Natural killer cell (primary cell): ENCODE data around the gene UBA7. TPM values are rescaled to one million over a fixed set of nuclear protein-coding genes. Genes with fewer than 3 reads are reported as not detected.
"Not testable (repeated sequence)": the region's sequence is repeated elsewhere in the genome, so short reads cannot be mapped to it uniquely, and the experiment has no call there.

Experiments used
- ATAC-seq, 3 donors: fragments of 150-1000 bp in 2 of 3; fragments of 200-7000 bp in 1 of 3; cut with Tn5 transposase; 1 replicate in 1 of 3; 2 replicates in 2 of 3; pipeline ENCODE4 v1.10.0; 2021; ENCODE audit warnings: mild to moderate bottlenecking in 2 of 3, moderate library complexity in 2 of 3
- DNase-seq, 2 donors: peaks; one replicate each; pipeline versions ENCODE4 v3.0.0 to v3.0.0-alpha.2; 2013 to 2021; ENCODE audit warnings: mixed read lengths in 1 of 2
- H3K27ac ChIP-seq: one replicate; pipeline ENCODE4 v1.5.1; 2013; ENCODE audit warnings: mild to moderate bottlenecking, low read length
- H3K27me3 ChIP-seq: one replicate; pipeline ENCODE4 v1.6.1; 2013; ENCODE audit warnings: low read length; ENCODE audit not compliant: control insufficient read depth, insufficient read depth
- H3K36me3 ChIP-seq: one replicate; pipeline ENCODE4 v1.6.1; 2013; ENCODE audit warnings: low read length; ENCODE audit not compliant: control insufficient read depth, insufficient read depth
- H3K4me1 ChIP-seq: one replicate; pipeline ENCODE4 v1.6.1; 2013; ENCODE audit warnings: low read length; ENCODE audit not compliant: control insufficient read depth, insufficient read depth
- H3K4me3 ChIP-seq: one replicate; pipeline ENCODE4 v1.5.1; 2013; ENCODE audit warnings: low read length
- H3K9me3 ChIP-seq: one replicate; pipeline ENCODE4 v1.6.1; 2013; ENCODE audit warnings: low read length; ENCODE audit not compliant: control insufficient read depth, insufficient read depth
- H3K27ac Mint-ChIP-seq, 2 donors: one replicate each; pipeline ENCODE4 v1.8.0; 2022; ENCODE audit warnings: mild to moderate bottlenecking in 2 of 2, mixed read lengths in 2 of 2, moderate library complexity in 1 of 2
- H3K27me3 Mint-ChIP-seq, 2 donors: one replicate each; pipeline ENCODE4 v1.8.0; 2022; ENCODE audit warnings: low read depth in 2 of 2, mixed read lengths in 2 of 2
- H3K36me3 Mint-ChIP-seq: one replicate; pipeline ENCODE4 v1.8.0; 2022; ENCODE audit warnings: mixed read lengths
- H3K4me1 Mint-ChIP-seq, 2 donors: one replicate each; pipeline ENCODE4 v1.8.0; 2022; ENCODE audit warnings: mixed read lengths in 2 of 2
- H3K4me3 Mint-ChIP-seq: one replicate; pipeline ENCODE4 v1.8.0; 2022; ENCODE audit warnings: mild to moderate bottlenecking, moderate library complexity, mixed read lengths
- H3K9me3 Mint-ChIP-seq, 2 donors: one replicate each; pipeline ENCODE4 v1.8.0; 2022; ENCODE audit warnings: mixed read lengths in 2 of 2
- CTCF ChIP-seq: fragments of 200-600 bp; IDR thresholded peaks from one replicate; pipeline ENCODE4 v1.8.0; 2022; ENCODE audit warnings: antibody characterized with exemption
- WGBS: methylation state at CpG from one replicate; pipeline ENCODE4 v1.1.7; 2013; ENCODE audit warnings: missing lambda C conversion rate; ENCODE audit not compliant: insufficient coverage; 5-methylcytosine and 5-hydroxymethylcytosine counted together
- intact Hi-C: fragments of 100-400 bp; cut with micrococcal nuclease; formaldehyde crosslinking; loops from one replicate; pipeline ENCODE4 v1.14.2; 2022
- total RNA-seq, 4 donors: library from RNA; stranded (reverse); fragments of 120-200 nt in 1 of 4; gene quantifications; one replicate each; pipeline versions ENCODE4 v1.2.3 to v1.2.4, GENCODE V29; 2013 to 2022

The UBA7 gene
- total RNA-seq, 3 donors from 2014 or later (not counting 1 experiment from before 2014, with no cell fraction given) = 283 to 358 (median 336) TPM

DNA sequence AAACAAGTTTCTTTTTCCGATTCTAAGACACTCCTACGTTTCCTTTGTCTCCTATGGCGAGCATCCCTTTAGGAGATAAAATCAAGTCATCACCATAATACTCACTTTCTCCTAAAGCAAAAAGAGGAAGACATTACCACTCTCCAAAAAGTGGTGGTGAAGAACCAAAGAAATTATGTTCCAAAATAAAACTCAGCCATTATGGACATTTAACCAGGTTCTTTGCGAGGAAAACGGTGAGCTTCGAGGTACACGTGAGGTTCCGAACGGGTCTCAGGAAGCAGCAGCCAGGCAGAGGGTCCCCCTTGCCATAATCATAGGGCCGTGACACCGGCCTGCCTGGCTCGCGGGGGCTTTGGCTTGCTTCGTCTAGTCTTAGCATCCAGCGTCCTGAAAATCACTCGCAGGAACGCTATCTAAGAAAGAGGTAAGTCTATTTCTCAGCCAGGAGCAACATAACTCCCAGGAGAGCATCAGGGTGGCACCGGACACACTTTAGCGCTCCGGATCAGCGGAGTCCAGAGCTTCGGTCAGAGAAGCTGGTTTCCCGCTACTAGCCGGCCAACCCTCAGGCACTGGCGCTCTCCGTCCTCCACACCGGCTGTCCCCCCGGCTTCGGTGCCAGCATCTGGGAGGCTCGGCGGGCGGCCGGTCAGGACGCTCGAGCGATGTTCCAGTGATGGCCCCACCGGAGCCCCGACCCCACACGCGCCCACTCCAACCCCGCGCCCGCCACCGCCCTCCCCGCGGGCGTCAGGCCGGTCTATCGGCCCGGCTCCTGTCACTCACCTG lies 28.0 kb downstream of the UBA7 start:
- peaks cover 35% of the 10 kb centered on the region for H3K4me1 ChIP-seq
- DNase-seq (peak in 1 of 2 donors; percentile 60), ATAC-seq (peak; percentile 31 to 50 (median 34))
- H3K27ac Mint-ChIP-seq = peak overlapping the region; percentile 97 to 98
- peak overlapping the region; percentile 87 for H3K4me3 Mint-ChIP-seq
- H3K9me3 ChIP-seq = no peaks in the 10 kb centered on the region
- 2% methylated on average over 50 of the region's 50 CpGs for WGBS
- H3K27me3 Mint-ChIP-seq = peaks cover 0 to 2% of the 10 kb centered on the region in 2 donors
- intact Hi-C loops = loop anchor here (1.0 to 2.0 kb wide), 2 partner anchors 17 to 66 kb away; partner anchors contain the start of genes AMIGO3 and INKA1
- no peaks in the 10 kb centered on the region for H3K9me3 Mint-ChIP-seq
- H3K36me3 Mint-ChIP-seq = no peaks in the 10 kb centered on the region
- H3K36me3 ChIP-seq = peaks cover 8% of the 10 kb centered on the region
- H3K4me1 Mint-ChIP-seq = peaks cover 26 to 28% of the 10 kb centered on the region in 2 donors
- TF ChIP-seq CTCF = no peak
- no peaks in the 10 kb centered on the region for H3K27me3 ChIP-seq
- H3K27ac ChIP-seq = peak overlapping the region; percentile 94
- peak overlapping the region; percentile 65 for H3K4me3 ChIP-seq

- peaks cover 36% of the 10 kb centered on the region for H3K4me1 ChIP-seq
- 97% methylated on average over 9 of the region's 9 CpGs for WGBS
- H3K4me3 ChIP-seq, H3K36me3 ChIP-seq, H3K27ac Mint-ChIP-seq, H3K9me3 Mint-ChIP-seq, H3K4me3 Mint-ChIP-seq, H3K27me3 Mint-ChIP-seq, intact Hi-C loops, ATAC-seq, H3K9me3 ChIP-seq, H3K27ac ChIP-seq, H3K36me3 Mint-ChIP-seq, DNase-seq, H3K27me3 ChIP-seq: not testable (repeated sequence)
- H3K4me1 Mint-ChIP-seq = peaks cover 40 to 47% of the 10 kb centered on the region in 2 donors
These were observed 31.5 kb downstream of the UBA7 start for GRCh38 chr3:49782277-49782676.

DNA sequence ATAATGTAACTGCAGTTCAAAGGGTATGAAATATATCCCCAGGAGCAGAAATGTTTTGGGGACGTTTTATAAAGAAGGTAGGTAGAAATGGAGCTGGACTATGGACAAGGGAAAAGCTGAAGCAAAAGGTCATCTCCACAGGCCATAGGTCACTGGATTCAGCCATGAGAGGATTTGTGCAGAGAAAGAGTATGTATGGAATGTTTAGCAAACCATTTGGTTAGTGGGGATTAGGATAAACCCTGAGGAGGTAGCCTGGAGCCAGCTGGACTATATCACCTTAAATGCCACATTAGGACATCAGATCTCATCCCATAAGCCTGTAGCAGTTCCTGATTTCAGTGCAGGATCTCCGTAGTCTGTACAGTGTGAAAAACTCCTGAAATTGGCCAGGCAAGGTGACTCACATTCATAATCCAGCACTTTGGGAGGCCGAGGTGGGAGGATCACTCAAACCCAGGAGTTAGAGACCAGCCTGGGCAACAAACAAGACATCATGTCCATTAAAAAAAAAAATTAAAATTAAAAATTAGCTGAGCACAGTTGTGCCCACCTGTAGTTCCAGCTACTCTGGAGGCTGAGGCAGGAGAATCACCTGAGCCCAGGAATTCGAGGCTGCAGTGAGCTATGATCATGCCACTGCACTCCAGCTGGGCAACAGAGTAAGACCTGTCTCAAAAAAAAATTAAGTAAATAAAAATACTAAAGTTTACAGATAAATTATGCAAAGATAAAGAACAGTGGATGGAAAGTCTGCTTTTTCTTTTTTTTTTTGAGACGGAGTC lies 32.1 kb downstream of the UBA7 start:
- H3K4me1 Mint-ChIP-seq = peaks cover 34 to 40% of the 10 kb centered on the region in 2 donors
- H3K4me3 Mint-ChIP-seq = no peak overlapping the region
- intact Hi-C loops = no loop called here

GRCh38 chr3:49780975-49781365 lies 32.8 kb downstream of the UBA7 start:
- intact Hi-C loops, ATAC-seq, H3K27me3 ChIP-seq, H3K27me3 Mint-ChIP-seq, DNase-seq, H3K9me3 Mint-ChIP-seq, H3K36me3 ChIP-seq, H3K9me3 ChIP-seq, H3K4me3 Mint-ChIP-seq, H3K36me3 Mint-ChIP-seq, H3K27ac ChIP-seq, H3K4me3 ChIP-seq: not testable (repeated sequence)
- Mint-ChIP-seq H3K27ac (peak overlapping the region in 1 of 2 donors; percentile 11), H3K4me1 (peaks cover 32 to 38% of the 10 kb centered on the region in 2 donors)
- 92% methylated on average over 9 of the region's 9 CpGs for WGBS
- H3K4me1 ChIP-seq = peaks cover 29% of the 10 kb centered on the region

More for the DNA sequence above, 32.1 kb downstream of the UBA7 start:
- H3K4me3 ChIP-seq = no peak overlapping the region
- H3K27ac ChIP-seq = no peak overlapping the region
- no peak for TF ChIP-seq CTCF
- peak overlapping the region in 1 of 2 donors; percentile 11 for H3K27ac Mint-ChIP-seq
- H3K9me3 ChIP-seq = no peaks in the 10 kb centered on the region
- no peaks in the 10 kb centered on the region for H3K27me3 Mint-ChIP-seq
- no peaks in the 10 kb centered on the region for H3K36me3 Mint-ChIP-seq
- 93% methylated on average over 4 of the region's 5 CpGs for WGBS
- H3K27me3 ChIP-seq = no peaks in the 10 kb centered on the region
- DNase-seq (no peak), ATAC-seq (no peak)
- H3K4me1 ChIP-seq = peaks cover 29% of the 10 kb centered on the region
- H3K36me3 ChIP-seq = peaks cover 8% of the 10 kb centered on the region
- H3K9me3 Mint-ChIP-seq = no peaks in the 10 kb centered on the region
